ENCODE data around the gene COX17.

DNA sequence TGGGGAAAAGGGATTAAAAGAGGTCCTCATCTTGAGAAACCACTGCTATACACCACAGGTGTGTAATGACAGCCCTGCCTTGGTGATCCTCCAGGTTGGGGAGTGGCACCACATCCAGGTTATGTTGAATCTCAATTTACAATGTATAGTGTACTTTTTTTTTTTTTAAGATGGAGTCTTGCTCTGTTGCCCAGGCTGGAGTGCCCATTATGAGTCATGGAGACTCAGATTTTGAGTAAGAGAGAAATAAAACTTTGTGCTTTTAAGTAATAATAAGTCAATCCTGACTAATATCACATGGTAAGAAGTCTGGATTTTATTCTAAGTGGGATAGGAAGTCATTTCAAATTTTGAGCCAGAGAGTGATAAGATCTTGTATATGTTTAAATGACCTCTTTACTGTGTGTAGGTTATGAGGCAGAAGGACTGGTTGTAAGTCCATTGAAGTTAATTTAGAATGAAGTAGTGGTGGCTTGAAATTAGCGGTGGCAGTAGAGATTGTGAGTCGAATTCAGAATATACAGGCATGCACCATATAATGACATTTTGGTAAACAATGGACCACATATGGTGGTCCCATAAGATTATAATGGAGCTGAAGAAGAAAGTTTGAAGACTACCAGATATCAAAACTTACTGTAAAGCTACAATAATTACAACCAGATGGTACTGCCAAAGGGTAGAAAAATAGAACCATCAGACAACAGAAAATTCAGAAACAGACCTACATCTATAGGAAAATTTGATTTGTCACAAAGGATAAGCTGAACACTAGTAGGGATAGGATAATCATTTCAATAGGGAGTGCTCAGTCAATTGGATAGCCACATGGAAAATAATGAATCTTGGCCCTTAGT, 37.5 kb downstream of the COX17 start:
- TF ChIP-seq, protein P1, sequence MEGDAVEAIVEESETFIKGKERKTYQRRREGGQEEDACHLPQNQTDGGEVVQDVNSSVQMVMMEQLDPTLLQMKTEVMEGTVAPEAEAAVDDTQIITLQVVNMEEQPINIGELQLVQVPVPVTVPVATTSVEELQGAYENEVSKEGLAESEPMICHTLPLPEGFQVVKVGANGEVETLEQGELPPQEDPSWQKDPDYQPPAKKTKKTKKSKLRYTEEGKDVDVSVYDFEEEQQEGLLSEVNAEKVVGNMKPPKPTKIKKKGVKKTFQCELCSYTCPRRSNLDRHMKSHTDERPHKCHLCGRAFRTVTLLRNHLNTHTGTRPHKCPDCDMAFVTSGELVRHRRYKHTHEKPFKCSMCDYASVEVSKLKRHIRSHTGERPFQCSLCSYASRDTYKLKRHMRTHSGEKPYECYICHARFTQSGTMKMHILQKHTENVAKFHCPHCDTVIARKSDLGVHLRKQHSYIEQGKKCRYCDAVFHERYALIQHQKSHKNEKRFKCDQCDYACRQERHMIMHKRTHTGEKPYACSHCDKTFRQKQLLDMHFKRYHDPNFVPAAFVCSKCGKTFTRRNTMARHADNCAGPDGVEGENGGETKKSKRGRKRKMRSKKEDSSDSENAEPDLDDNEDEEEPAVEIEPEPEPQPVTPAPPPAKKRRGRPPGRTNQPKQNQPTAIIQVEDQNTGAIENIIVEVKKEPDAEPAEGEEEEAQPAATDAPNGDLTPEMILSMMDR (optimal IDR thresholded peaks at IDR 0.05 in 1 of 3, IDR thresholded peaks at IDR 0.05 in 1 of 3, conservative IDR thresholded peaks at IDR 0.05 in 1 of 3; ENCODE audit: extremely low read depth in 1 of 3, insufficient read depth in 2 of 3, low read length in 3 of 3), result no peak
- no peak for TF ChIP-seq EZH2 (IDR thresholded peaks at IDR 0.05; ENCODE audit: low read length)

Measured in keratinocyte (primary cell).